Tracheal epithelial cell (primary cell): ENCODE results near the gene GALNT2. TPM values are rescaled to one million over a fixed set of nuclear protein-coding genes. Genes with fewer than 3 reads are reported as not detected.

ENCODE experiments used
- total RNA-seq: library from RNA; depleted of rRNA; stranded (reverse); fragments of >200 nt; gene quantifications from 2 replicates; pipeline ENCODE4 v1.2.1, GENCODE V29; 2014

The GALNT2 gene
- 38.8 and 43.1 TPM in 2 replicates for total RNA-seq

DNA sequence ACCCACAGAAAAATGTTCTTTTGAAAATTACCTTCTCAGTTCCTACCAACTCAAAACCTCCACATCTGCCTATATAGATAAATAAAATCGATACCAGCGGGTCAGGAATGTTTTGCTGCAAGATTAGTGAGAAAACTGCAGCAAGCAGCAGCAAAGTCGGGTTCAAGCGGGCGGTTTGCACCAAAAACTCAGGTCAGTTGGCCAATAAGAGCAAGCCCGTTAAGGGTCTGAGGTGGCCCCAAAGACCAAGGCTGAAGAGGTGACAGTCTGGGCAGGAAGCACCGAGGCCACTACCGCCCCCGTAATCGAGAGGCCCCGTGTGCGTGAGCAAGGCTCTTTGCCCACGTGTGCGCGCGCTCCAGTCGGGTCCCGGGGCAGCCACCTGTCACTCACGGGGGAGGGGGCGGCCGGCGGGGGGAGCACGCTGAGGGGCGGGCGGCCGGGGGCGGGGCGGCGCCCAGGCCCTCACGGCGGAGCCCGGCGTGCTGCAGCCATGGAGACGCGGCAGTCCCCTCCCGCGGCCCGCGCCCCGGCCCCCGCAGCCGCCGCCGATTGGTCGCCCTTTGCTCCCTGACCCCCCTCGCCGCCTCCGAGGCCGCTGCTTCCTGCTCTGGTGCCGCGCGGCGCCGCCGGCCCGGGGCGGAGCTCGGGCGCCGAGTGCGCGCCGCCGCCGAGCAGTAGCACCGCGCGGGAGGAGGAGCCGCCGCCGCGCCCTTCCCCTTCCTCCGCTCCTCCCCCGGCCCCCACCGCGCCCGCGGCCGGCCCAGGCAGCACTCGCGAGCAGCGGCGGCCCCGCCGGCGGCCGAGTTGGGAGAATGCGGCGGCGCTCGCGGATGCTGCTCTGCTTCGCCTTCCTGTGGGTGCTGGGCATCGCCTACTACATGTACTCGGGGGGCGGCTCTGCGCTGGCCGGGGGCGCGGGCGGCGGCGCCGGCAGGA, at the start of gene GALNT2:
TSS of gene GALNT2 (plus strand) at position 773 of the 939 bp plus-strand sequence. CDS start at position 816, 43 bp downstream.

